Measurements from ENCODE around the gene CCL11. TPM values are rescaled to one million over a fixed set of nuclear protein-coding genes. Genes with fewer than 3 reads are reported as not detected.

The CCL11 gene
- polyA plus RNA-seq, 2 of the 4 experiments (the other 2 are of a cell fraction) = not detected

DNA sequence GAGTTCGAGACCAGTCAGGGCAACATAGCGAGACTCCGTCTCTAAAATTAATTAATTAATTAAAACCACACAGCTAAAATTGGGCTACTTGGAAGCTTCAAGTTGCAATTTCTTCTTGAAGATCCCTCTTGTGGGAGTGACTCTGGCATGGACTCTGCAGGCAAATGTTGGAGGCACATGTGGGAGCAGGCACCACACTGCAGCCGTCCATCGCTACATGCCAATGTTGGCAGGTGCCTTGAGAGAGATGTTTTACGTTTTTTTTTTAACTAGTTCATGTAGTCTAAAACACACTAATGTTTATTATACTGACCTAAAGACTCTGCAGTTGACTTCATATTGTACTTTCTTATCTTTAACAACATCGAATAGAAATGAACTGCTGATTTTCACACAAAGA is 25.7 kb downstream of the CCL11 start:
- WGBS (ENCODE audit: missing lambda C conversion rate) = 64% methylated on average over 7 of the region's 7 CpGs
- POLR2A ChIA-PET = no interaction called here

DNA sequence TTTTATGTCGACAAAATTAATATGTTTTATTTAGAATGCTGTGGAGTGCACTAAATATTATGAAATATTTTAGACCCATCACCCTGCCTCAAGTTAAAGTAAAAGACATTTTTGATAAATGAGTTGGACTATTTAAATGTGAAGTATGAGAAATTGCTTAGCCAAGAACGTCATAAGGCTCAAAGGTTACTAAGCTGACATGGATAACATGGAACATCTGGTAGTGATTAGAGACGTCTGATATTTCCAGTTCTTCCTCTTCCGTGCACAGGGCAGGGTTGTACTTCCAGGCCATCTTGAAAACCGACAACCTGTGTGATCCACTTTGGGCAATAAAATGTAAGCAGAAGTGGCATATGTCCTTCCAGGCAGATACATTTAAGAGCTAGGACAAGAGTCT is 26.5 kb downstream of the CCL11 start:
- H3K4me2 ChIP-seq = no peak overlapping the region
- no peaks in the 10 kb centered on the region for H3K9me3 ChIP-seq
- FAIRE-seq (no peak), DNase-seq (ENCODE audit: low read depth in 1 of 2, low spot score in 1 of 2) (peak in 1 of 2 experiments; percentile 13), ATAC-seq (no peak)
- 16% methylated on average over 5 of the region's 5 CpGs for WGBS (ENCODE audit: missing lambda C conversion rate)
- CTCF ChIA-PET = interaction anchor here (1.8 to 2.6 kb wide), 2 partner anchors 49 to 111 kb away, joined by 4 to 11 read pairs; no protein-coding TSS in a partner anchor
- POLR2A ChIA-PET = no interaction called here
- no peak overlapping the region for H3K27ac ChIP-seq
- no peaks in the 10 kb centered on the region; the same call in 2 of the 3 replicates for H3K4me1 ChIP-seq
- no peak overlapping the region for H3K4me3 ChIP-seq
- TF ChIP-seq, protein P1, sequence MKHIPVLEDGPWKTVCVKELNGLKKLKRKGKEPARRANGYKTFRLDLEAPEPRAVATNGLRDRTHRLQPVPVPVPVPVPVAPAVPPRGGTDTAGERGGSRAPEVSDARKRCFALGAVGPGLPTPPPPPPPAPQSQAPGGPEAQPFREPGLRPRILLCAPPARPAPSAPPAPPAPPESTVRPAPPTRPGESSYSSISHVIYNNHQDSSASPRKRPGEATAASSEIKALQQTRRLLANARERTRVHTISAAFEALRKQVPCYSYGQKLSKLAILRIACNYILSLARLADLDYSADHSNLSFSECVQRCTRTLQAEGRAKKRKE (CRISPR knock-in tag; IDR thresholded peaks at IDR 0.05; ENCODE audit: low read depth) = no peak
- TF ChIP-seq NR3C1 (IDR thresholded peaks at IDR 0.05) (no peak), HOXA7 (CRISPR knock-in tag; IDR thresholded peaks at IDR 0.05) (no peak), HDAC2 (IDR thresholded peaks at IDR 0.05) (no peak), BHLHE40 (IDR thresholded peaks at IDR 0.05; ENCODE audit: low read depth, low read length) (no peak), TP53 (CRISPR knock-in tag; IDR thresholded peaks at IDR 0.05) (no peak), PHF8 (IDR thresholded peaks at IDR 0.05; ENCODE audit: borderline replicate concordance, low read depth) (no peak), CHD4 (IDR thresholded peaks at IDR 0.05; ENCODE audit: borderline replicate concordance) (no peak), ZFP36 (IDR thresholded peaks at IDR 0.05; ENCODE audit: borderline replicate concordance, partially characterized antibody) (no peak), HOXB5 (CRISPR knock-in tag; IDR thresholded peaks at IDR 0.05) (no peak), FOSL2 (IDR thresholded peaks at IDR 0.05) (no peak), FOSL2 (CRISPR knock-in tag; IDR thresholded peaks at IDR 0.05) (no peak), RCOR1 (IDR thresholded peaks at IDR 0.05; ENCODE audit: low read depth, low read length) (no peak)
- TF ChIP-seq, protein P2, sequence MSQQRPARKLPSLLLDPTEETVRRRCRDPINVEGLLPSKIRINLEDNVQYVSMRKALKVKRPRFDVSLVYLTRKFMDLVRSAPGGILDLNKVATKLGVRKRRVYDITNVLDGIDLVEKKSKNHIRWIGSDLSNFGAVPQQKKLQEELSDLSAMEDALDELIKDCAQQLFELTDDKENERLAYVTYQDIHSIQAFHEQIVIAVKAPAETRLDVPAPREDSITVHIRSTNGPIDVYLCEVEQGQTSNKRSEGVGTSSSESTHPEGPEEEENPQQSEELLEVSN (IDR thresholded peaks at IDR 0.05; ENCODE audit: borderline replicate concordance, low read depth) = no peak
- TF ChIP-seq, protein P3, sequence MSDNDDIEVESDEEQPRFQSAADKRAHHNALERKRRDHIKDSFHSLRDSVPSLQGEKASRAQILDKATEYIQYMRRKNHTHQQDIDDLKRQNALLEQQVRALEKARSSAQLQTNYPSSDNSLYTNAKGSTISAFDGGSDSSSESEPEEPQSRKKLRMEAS (IDR thresholded peaks at IDR 0.05) = no peak
- TF ChIP-seq, protein P4, sequence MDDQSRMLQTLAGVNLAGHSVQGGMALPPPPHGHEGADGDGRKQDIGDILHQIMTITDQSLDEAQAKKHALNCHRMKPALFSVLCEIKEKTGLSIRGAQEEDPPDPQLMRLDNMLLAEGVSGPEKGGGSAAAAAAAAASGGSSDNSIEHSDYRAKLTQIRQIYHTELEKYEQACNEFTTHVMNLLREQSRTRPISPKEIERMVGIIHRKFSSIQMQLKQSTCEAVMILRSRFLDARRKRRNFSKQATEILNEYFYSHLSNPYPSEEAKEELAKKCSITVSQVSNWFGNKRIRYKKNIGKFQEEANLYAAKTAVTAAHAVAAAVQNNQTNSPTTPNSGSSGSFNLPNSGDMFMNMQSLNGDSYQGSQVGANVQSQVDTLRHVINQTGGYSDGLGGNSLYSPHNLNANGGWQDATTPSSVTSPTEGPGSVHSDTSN (IDR thresholded peaks at IDR 0.05) = no peak
- TF ChIP-seq, protein P5, sequence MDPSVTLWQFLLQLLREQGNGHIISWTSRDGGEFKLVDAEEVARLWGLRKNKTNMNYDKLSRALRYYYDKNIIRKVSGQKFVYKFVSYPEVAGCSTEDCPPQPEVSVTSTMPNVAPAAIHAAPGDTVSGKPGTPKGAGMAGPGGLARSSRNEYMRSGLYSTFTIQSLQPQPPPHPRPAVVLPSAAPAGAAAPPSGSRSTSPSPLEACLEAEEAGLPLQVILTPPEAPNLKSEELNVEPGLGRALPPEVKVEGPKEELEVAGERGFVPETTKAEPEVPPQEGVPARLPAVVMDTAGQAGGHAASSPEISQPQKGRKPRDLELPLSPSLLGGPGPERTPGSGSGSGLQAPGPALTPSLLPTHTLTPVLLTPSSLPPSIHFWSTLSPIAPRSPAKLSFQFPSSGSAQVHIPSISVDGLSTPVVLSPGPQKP (IDR thresholded peaks at IDR 0.05; ENCODE audit: low read depth, low read length) = no peak

More for the DNA sequence above, 25.7 kb downstream of the CCL11 start:
- Histone ChIP-seq H3K4me2 (no peak overlapping the region), H3K9me3 (no peaks in the 10 kb centered on the region), H3K4me3 (no peak overlapping the region), H3K4me1 (peaks cover under 1% of the 10 kb centered on the region; the same call in 1 of the 3 replicates), H3K27ac (no peak overlapping the region)
- no peak for DNase-seq (ENCODE audit: low read depth in 1 of 2, low spot score in 1 of 2)
- CTCF ChIA-PET = interaction anchor here (1.8 to 2.0 kb wide), 2 partner anchors 50 to 111 kb away, joined by 4 to 10 read pairs; no protein-coding TSS in a partner anchor
- no peak for FAIRE-seq
- TF ChIP-seq, protein P6, sequence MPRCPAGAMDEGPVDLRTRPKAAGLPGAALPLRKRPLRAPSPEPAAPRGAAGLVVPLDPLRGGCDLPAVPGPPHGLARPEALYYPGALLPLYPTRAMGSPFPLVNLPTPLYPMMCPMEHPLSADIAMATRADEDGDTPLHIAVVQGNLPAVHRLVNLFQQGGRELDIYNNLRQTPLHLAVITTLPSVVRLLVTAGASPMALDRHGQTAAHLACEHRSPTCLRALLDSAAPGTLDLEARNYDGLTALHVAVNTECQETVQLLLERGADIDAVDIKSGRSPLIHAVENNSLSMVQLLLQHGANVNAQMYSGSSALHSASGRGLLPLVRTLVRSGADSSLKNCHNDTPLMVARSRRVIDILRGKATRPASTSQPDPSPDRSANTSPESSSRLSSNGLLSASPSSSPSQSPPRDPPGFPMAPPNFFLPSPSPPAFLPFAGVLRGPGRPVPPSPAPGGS (IDR thresholded peaks at IDR 0.05) = no peak
- TF ChIP-seq NFE2L2 (conservative IDR thresholded peaks at IDR 0.05; ENCODE audit: low read length) = no peak
- TF ChIP-seq, protein P3 (IDR thresholded peaks at IDR 0.05) = no peak
- no peak for TF ChIP-seq CEBPB (IDR thresholded peaks at IDR 0.05)
- TF ChIP-seq, protein P7, sequence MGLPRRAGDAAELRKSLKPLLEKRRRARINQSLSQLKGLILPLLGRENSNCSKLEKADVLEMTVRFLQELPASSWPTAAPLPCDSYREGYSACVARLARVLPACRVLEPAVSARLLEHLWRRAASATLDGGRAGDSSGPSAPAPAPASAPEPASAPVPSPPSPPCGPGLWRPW (IDR thresholded peaks at IDR 0.05) = no peak
- no peak for TF ChIP-seq FOSB (CRISPR knock-in tag; IDR thresholded peaks at IDR 0.05)
- TF ChIP-seq MYC (IDR thresholded peaks at IDR 0.05; ENCODE audit: borderline replicate concordance, low read length) = no peak
- no peak for TF ChIP-seq TFCP2L1 (CRISPR knock-in tag; IDR thresholded peaks at IDR 0.05)
- TF ChIP-seq, protein P8, sequence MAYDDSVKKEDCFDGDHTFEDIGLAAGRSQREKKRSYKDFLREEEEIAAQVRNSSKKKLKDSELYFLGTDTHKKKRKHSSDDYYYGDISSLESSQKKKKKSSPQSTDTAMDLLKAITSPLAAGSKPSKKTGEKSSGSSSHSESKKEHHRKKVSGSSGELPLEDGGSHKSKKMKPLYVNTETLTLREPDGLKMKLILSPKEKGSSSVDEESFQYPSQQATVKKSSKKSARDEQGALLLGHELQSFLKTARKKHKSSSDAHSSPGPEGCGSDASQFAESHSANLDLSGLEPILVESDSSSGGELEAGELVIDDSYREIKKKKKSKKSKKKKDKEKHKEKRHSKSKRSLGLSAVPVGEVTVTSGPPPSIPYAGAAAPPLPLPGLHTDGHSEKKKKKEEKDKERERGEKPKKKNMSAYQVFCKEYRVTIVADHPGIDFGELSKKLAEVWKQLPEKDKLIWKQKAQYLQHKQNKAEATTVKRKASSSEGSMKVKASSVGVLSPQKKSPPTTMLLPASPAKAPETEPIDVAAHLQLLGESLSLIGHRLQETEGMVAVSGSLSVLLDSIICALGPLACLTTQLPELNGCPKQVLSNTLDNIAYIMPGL (CRISPR knock-in tag; IDR thresholded peaks at IDR 0.05; ENCODE audit: borderline replicate concordance) = no peak
- TF ChIP-seq RAD21 (conservative IDR thresholded peaks at IDR 0.05 in 1 of 2, IDR thresholded peaks at IDR 0.05 in 1 of 2) = no peak
- TF ChIP-seq ZSCAN20 (CRISPR knock-in tag; IDR thresholded peaks at IDR 0.05) = no peak
- no peak for TF ChIP-seq JUNB (IDR thresholded peaks at IDR 0.05)
- TF ChIP-seq BHLHE40 (IDR thresholded peaks at IDR 0.05; ENCODE audit: low read depth, low read length) = no peak
- TF ChIP-seq MAZ (IDR thresholded peaks at IDR 0.05; ENCODE audit: borderline replicate concordance, low read depth, low read length) = no peak
- no peak for TF ChIP-seq POLR2AphosphoS2 (conservative IDR thresholded peaks at IDR 0.05; ENCODE audit: low read length)
- TF ChIP-seq, protein P4 (IDR thresholded peaks at IDR 0.05) = no peak
- no peak for ATAC-seq

All from A549 (cell line).